Astrocyte of the spinal cord (primary cell): Measurements from ENCODE around the gene ARHGAP42.

Experiments
- DNase-seq: peaks from one replicate; pipeline ENCODE4 v3.0.0; 2011; ENCODE audit warnings: low read depth, low spot score
- H3K4me3 ChIP-seq: 2 replicates; pipeline ENCODE4 v1.5.1; 2011; ENCODE audit warnings: low read depth, mild to moderate bottlenecking, low read length, moderate library complexity
- in situ Hi-C: cut with HindIII; loops from 2 replicates; pipeline ENCODE4 v1.10.0; 2017; ENCODE audit warnings: low sequenced_read_pairs
- TF ChIP-seq, protein P1 (sequence below): IDR thresholded peaks from 2 replicates; pipeline ENCODE4 v1.5.1; 2012; ENCODE audit warnings: low read depth, mild to moderate bottlenecking, low read length, inconsistent platforms

The ARHGAP42 gene

DNA sequence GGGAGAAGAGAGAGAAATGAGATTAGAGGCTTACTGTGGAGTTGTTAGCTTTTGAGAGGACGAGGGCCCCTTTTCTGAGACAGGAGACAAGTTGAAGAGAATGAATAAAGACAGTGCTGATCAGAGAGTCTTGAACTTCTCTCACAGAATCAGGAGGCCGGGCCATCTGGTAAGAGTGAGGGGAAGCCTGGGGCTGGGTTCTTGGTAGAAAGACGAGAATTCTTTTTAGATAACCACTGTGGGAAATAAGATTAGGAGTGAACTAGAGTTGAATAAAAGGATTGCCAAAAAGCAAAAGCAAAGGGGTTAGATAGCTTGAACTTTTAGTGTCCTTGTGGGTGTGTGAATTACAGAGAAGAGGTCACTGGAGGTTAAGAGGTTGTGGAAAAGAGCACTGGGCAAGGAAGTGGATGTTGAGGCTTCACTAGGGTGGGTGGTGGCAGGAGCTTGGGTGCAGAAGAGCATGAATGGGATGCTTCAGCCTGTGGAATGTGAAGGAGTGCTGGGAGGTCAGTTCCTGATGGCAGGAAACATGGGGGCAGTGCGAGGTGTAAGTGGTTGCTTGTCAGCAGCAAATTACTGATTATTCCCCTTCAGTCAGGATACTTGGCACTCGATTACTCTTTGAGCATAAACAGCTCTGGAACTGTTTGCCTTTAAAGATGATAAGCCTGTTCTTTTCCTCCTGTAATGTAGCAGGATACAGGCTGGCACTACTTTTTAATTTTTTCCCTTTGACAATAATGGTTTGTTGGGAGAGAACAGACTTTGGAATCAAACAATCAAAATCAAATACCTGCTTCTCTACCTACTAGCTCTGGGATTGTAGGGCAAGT, 98.3 kb downstream of the ARHGAP42 start:
- H3K4me3 ChIP-seq: no peak overlapping the region
- in situ Hi-C loops: no loop called here
- TF ChIP-seq, protein P1, sequence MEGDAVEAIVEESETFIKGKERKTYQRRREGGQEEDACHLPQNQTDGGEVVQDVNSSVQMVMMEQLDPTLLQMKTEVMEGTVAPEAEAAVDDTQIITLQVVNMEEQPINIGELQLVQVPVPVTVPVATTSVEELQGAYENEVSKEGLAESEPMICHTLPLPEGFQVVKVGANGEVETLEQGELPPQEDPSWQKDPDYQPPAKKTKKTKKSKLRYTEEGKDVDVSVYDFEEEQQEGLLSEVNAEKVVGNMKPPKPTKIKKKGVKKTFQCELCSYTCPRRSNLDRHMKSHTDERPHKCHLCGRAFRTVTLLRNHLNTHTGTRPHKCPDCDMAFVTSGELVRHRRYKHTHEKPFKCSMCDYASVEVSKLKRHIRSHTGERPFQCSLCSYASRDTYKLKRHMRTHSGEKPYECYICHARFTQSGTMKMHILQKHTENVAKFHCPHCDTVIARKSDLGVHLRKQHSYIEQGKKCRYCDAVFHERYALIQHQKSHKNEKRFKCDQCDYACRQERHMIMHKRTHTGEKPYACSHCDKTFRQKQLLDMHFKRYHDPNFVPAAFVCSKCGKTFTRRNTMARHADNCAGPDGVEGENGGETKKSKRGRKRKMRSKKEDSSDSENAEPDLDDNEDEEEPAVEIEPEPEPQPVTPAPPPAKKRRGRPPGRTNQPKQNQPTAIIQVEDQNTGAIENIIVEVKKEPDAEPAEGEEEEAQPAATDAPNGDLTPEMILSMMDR: no peak
- DNase-seq: no peak

DNA sequence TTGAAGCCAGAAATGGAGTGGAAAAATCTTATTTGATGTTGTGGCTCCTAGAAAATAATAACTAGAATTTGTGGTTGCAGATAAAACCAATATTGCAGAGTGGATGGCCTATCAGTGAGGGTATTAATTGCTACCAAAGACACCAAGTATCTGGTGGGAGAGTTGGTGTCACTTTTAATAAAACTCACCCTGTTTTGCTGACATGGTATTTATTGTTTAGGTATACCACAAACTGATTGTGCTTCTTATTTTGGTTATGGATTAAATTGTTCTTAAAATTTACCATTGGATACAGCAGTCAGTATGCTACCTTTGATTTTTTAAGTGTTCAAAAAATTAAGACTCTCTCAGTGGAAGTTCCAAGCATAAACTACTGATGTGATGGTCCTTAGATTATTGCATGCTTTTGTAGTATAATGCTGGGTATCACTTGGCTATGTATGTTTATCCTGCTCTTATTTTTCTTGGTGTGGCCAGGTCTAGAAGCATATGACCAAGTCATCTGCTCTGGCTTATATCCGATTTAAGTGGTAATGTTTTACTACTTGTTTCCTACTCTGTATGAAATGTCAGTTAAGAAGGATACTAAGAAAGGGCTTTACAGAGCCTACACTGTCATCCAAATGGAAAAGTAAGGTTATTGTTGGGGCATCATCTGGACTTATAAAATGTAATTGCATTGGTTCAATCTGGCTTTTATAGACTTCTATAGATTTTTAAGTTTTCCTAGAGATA, 101.6 kb downstream of the ARHGAP42 start:
- TF ChIP-seq, protein P1: no peak
- DNase-seq: no peak
- in situ Hi-C loops: no loop called here
- no peak overlapping the region for H3K4me3 ChIP-seq

DNA sequence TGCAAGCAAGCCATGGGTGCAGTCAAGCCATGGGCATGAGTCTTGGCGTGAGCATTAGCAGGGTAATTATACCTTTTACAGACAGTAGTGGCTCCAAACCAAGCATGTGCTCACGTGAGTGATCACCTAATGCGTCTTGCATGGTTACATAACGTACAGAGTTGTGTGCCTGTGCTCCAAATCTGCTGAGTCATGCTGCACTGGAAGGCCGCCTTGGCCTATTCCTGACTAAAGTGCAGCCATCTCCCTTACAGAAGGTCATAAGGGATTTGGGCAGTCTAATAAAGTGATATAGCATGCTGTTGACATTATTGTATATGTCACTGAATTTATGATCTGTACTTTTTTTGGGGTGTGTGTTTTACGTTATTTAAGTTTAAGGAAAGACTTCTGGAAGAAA, 102.4 kb downstream of the ARHGAP42 start:
- in situ Hi-C loops: no loop called here
- TF ChIP-seq, protein P1: no peak
- H3K4me3 ChIP-seq: no peak overlapping the region
- no peak for DNase-seq

DNA sequence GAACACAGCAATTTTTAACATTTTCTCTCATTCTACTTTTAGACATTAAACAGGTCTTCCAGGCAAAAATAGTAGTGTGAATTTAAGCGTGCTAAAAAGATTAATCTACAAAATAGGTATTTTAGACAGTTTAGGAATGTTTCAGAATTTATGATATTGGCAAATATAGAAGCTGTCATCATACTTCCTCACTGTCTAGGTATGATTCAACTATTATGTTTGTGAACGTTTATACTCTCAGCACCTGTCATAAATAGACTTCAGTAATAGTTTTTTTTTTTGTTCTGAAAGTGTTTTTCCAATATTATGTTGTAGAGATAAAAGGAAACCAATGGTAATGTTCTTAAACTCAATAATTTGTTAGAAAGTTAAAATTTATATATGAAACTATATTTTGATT, 103.0 kb downstream of the ARHGAP42 start:
- H3K4me3 ChIP-seq: no peak overlapping the region
- no peak for DNase-seq
- TF ChIP-seq, protein P1: no peak
- in situ Hi-C loops: no loop called here

DNA sequence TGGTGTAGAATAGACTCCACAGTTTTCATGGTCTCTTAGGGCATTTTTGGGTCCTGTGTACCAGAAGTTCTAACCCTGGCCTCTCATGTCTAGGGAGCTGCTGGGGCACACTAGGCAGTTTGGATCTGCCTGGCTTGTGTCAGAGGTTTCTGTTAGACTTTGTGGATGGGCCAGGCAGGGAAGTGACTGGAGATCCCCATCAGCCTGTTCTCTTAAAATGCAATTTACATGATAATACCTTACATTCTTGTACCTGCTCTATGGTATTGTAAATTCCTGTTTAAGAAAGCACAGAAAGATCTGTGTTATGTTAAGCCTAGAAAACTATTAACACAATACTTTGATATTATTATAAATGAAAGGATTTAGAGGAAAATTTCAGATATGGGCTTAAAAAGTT, 104.0 kb downstream of the ARHGAP42 start:
- no peak for DNase-seq
- no peak overlapping the region for H3K4me3 ChIP-seq
- in situ Hi-C loops: no loop called here
- TF ChIP-seq, protein P1: no peak

DNA sequence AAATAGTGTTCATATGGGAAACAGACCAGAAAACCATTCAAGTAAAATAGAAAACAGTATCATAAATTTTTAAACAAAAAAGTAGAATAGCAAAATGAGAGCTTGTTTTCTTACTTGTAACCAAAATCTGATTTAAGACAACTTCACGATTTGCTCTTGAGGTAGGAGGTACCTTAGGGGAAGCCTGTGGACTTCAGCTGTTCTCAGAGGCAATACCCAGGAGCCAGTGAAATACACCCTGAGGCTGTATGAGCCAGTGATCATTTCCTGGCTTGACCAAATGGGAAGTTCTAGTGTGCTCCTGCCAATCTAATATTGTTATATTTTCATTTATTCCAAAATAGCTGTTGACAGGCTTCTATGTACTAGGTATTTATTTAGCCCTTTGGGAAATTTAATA, 104.8 kb downstream of the ARHGAP42 start:
- no peak for DNase-seq
- TF ChIP-seq, protein P1: no peak

More for the DNA sequence above, 104.8 kb downstream of the ARHGAP42 start:
- H3K4me3 ChIP-seq: no peak overlapping the region
- in situ Hi-C loops: no loop called here
